Neural cell (in vitro differentiated cells): ENCODE results near the gene KLRD1.

ENCODE experiments used
- CTCF ChIP-seq: fragments of 450-650 bp; IDR thresholded peaks from 2 replicates; pipeline ENCODE4 v1.5.1; 2014; ENCODE audit warnings: antibody characterized with exemption, mild to moderate bottlenecking, moderate library complexity; ENCODE audit not compliant: poor library complexity, severe bottlenecking
- POLR2AphosphoS5 ChIP-seq: IDR thresholded peaks from 2 replicates; pipeline ENCODE4 v1.6.1; 2012
- REST ChIP-seq: IDR thresholded peaks from 2 replicates; pipeline ENCODE4 v1.6.1; 2012; ENCODE audit warnings: borderline replicate concordance
- TAF1 ChIP-seq: IDR thresholded peaks from 2 replicates; pipeline ENCODE4 v1.6.1; 2012; ENCODE audit warnings: low read depth

- TF ChIP-seq TAF1 = no peak
- no peak for TF ChIP-seq CTCF
- TF ChIP-seq REST = no peak
- no peak for TF ChIP-seq POLR2AphosphoS5
These were observed 13.0 kb downstream of the KLRD1 start for GRCh38 chr12:10320643-10321042.
